HL-60/S4 (cell line): ENCODE measurements around the gene HTR7.
"Not testable (repeated sequence)": the region's sequence is repeated elsewhere in the genome, so short reads cannot be mapped to it uniquely, and the experiment has no call there.

Source experiments
- in situ Hi-C: fragments of 300-500 bp; cut with MboI; formaldehyde crosslinking; loops from 2 replicates; pipeline ENCODE4 v1.14.3; 2022; ENCODE audit warnings: low sequenced_read_pairs

Gene HTR7

DNA sequence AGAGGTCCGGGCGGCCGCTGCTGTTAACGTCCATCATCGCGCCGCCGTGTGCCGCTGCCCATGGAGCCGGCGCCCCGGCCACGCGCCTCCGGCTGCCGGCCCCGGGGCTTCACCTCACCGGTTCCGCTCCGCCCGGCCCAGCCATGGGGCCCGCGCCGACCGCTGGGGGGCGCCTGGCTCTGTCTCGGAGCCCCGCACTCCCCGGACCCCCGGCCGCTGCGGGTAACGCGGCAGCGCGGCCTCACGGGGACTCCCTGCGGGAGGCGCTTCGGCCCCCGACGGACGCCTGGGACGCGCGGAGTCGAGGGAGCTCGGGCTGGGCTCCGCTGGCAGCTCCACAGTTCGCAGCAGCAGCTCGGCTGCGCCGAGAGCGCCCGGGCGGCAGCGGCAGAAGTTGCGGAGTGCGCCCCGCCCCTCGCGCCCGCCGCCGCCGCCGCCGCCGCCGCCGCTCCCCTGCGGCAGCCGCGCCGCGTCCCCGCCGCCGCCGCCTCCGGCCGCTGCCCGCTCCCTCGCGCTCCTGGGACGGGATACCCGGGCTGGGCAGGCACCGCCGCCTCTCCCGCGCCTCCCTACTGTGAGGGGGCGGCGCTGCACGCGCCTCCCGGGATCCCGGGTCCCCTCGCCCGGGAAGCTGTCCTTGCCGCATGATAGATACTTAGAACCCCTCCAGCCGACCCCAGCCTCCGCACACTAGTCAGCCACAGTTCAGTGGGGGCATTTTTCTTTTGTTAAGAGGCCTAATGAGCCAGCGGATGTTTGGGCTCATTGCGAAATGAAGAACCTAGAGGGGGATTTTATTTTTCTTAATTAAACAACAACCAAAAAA lies at the start of gene HTR7:
Gene HTR7, minus strand, starts transcription at position 405 of the 826 bp plus-strand sequence. Its CDS starts 368 bp downstream, at position 37.
- in situ Hi-C loops: loop anchor here (25.0 kb wide), 1 partner anchor 1071 kb away; no protein-coding TSS in a partner anchor

DNA sequence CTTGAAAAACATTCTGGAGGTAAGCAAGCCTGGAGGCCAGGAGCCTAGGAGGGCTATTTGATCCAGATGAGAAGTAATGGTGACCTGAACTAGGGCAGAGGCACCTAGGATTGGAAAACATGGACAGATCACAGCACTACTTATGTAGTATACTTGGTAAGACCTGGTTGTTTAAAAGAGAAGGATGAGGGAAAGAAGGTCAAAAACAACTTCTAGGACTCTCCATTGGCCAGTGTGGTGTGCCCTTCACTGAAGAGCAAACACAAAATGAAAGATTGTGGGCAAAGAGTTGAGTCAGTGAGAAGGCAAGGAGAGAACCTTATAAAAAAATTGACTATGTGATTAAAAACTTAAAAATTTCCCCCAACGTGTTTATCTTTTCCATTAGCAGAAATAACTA lies 48.8 kb upstream of the HTR7 start:
- in situ Hi-C loops: loop anchor here (25.0 kb wide), 1 partner anchor 331 kb away; no protein-coding TSS in a partner anchor

DNA sequence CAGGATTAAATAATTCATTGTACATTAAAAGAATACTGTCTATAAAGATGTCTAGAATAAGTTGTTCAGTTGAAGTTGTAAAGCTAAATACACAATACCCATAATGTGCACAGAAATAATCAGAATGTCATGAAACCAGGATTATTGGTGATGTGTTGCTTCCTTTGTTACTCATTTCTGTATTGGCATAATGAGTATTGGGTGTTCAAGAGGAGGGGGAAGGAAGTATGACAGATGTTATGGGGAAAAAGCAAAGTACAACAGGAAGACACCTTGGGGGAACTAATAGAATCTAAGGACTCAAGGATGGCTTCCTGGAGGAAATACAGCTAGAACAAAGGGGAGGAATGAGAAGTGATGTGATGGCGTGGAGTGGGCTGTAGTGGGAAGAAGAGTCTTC lies 48.1 kb upstream of the HTR7 start:
- in situ Hi-C loops: loop anchor here (25.0 kb wide), 1 partner anchor 331 kb away; no protein-coding TSS in a partner anchor

DNA sequence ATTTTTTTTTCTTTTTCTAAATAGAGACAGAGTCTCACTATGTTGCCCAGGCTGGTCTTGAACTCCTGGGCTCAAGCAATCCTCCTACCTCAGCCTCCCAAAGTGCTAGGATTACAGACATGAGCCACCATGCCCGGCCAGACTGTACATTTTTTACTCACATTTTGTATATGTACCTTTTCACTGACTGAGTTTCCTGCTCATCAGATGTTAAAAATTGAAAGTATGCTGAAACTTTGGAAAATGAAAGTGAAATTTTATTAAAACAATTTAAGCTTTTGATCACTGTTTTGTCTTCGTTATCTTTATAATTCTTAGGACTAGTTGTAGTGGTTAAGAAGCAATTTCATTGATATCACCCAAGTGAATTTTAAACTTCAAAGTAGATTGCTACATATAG lies 39.1 kb upstream of the HTR7 start:
- in situ Hi-C loops: not testable (repeated sequence)

DNA sequence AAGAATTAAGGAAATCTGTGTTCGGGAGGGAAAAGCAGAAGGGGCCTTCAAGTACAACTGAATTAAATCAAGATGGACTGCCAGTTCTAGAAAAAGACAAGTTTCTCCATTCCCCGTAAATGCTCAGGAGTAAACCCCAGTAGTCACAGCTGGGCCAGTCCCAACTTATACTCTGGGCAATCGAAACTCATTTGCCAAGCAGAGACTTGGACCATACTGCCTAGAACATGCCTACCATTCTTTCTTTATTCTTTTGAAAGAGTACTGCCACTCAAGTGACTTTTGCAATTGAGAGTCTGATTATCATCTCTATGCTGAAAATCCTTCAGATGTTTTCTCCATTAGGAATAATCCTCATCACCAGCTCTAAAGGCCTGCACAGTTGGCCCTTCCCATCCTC lies 35.4 kb upstream of the HTR7 start:
- in situ Hi-C loops: no loop called here

DNA sequence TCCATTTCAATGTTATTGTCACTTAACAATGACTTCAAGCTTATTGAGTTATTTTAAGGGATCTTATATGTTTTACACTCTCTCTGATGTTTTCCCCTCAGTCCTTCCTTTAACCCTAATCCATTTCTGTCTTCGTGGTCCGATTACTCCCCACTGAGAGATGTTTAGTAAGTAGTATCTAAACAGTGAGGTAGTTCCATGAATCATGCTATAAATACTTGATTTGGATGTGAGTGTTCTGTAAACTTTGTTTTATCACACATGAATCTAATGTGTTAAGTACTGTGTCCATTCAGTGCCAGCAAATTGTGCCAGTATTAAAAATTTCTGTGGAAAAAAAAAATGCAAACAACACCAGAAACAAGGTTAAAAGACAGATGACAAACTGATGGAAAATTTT lies 32.5 kb upstream of the HTR7 start:
- in situ Hi-C loops: no loop called here

DNA sequence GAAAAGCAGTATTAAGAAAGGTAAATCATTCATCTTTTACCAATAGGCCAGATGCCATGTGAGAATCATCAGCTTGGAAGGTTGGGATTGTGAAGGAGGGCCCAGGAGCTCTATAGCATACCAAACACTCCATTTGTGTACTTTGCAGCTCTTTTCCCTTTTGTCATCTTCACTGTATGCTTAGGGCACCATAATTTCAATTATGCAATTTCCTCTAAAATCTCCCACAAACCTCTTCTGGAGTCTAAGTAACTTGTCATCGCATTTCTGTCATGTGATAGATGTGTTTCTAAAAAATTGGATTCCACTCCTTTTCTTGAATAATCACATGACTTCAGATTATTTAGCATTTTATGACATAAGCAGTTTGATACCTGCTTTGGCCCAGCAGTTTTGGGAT lies 31.8 kb upstream of the HTR7 start:
- in situ Hi-C loops: no loop called here

DNA sequence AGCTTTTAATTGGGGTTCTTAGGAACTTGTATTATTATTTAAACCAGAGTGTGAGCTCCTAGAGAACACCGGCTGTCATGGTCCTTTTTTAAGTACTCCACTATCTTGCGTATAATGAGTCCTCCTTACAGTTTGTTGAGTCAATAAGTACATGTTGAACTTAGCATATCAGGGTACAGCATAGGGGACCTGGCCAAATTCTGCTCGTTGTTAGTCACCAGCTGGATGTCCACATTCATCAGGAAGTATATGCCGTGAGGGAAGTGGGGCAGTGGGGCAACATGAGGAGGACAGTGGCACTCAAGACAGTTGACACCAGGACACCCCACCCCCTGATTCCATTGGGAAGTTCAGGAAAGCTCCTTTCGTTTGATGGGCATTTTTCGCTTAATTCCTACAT lies 30.5 kb upstream of the HTR7 start:
- in situ Hi-C loops: no loop called here

DNA sequence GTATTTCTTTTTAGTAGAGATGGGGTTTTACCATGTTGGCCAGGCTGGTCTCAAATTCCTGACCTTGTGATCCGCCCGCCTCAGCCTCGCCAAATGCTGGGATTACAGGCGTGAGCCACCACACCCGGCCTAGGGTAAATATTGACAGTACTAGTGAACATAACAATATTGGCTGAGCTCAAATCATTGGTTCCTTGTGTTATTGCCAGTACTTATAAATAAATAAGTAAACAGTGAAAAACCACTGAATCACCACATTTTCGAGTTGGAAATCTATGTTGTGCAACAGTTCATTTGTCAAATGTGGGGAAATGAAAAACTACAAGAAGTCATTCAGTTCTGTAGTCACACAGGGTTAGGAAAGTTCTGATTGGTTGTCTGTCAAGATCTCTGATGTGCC lies 29.7 kb upstream of the HTR7 start:
- in situ Hi-C loops: no loop called here

DNA sequence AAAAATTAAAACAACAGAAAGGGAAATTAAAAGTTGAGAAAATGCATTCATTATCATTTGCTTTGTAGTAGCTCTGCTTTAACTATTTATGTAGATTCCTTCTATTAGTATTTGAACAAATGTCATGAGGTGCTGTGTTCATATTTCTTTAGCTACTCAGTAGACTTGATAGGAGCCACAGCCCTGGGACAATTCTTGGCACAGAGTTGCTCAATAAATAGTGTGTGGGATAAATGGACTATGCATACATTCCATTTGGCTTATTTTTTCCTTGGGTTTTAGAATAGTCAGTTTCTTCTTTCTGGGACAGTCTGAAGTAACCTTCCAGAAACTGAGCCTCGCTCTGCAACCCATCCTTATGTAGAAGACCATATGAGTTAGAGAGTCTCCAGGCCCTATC lies 27.3 kb upstream of the HTR7 start:
- in situ Hi-C loops: no loop called here

DNA sequence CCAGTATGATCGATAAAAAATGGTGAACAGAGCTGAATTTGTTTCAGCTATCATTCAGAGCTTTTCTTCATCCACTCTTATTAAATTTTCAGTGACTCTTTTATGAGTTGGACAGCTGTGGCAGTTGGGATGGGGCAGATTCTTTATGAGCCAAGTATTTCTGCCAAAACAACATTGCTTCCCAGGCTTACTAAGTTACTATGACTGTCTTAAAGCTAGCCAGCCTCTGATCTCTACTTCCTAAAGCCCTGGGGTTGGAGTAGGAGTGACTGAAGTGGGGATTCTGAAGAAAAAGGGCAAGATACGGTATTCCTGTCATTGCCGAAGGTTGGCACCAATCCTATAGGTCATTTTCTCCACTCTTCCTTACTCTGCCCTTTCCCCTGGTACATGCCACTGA lies 26.6 kb upstream of the HTR7 start:
- in situ Hi-C loops: no loop called here

DNA sequence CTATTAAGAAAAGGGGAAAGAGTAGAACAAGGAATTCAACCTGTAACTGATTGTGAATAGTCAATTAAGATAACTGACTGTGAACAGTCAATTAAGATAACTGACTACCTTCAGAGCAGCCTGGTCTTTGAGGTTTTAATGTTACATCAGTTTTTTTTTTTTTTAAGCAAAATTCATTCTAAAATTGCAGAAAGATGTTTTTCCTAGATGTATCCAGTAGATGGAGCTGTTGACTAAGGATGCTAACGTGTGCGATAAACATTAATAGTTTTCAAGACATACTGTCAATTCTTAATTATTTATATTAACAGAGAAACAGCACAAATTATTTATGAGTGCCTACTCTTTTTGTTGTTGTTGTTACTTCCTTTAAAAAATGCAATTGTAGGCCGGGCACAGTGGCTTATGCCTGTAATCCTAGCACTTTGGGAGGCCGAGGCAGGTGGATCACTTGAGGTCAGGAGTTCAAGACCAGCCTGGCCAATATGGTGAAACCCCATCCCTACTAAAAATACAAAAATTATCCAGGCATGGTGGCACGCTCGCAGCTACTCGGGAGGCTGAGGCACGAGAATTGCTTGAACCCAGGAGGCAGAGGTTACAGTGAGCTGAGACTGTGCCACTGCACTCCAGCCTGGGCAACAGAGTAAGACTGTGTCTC lies 22.4 kb upstream of the HTR7 start:
- in situ Hi-C loops: not testable (repeated sequence)

DNA sequence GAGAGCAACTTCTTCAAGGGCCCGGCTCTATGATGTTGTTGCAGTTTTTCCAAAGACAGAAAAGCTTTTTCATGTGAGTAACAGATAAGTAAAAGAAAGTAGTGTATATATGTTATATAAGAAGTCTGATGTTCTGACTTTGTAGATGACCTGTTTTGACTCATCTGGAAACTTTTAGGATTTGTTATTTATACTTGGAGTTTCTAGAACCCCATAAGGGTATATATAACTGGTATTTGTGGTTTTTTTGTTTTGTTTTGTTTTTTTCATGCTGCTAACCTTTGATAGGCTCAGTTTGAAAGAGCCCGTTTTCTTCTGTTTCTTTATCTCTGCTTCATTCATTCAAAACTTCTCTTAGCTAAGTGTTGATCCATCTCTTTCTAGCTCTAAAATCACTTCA lies 21.2 kb upstream of the HTR7 start:
- in situ Hi-C loops: no loop called here

DNA sequence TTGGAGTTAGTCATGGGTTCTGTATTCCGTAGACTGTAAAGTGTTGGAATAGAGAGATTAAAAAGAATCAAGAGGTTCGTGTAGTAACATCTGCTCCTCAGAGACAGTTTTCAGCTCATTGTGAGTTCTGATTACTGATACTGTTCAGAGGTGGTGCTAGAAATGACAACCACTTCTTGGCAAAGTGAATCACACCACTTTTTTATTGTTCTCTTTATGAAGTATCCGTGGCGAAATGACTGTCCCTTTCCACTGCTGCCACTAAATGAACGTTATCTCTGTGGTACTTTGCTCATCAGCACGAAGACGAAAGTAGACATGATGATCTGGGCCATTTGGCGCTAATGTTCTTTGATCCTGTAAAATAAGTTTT lies 14.8 kb upstream of the HTR7 start:
- in situ Hi-C loops: loop anchor here (25.0 kb wide), 1 partner anchor 1085 kb away; no protein-coding TSS in a partner anchor

DNA sequence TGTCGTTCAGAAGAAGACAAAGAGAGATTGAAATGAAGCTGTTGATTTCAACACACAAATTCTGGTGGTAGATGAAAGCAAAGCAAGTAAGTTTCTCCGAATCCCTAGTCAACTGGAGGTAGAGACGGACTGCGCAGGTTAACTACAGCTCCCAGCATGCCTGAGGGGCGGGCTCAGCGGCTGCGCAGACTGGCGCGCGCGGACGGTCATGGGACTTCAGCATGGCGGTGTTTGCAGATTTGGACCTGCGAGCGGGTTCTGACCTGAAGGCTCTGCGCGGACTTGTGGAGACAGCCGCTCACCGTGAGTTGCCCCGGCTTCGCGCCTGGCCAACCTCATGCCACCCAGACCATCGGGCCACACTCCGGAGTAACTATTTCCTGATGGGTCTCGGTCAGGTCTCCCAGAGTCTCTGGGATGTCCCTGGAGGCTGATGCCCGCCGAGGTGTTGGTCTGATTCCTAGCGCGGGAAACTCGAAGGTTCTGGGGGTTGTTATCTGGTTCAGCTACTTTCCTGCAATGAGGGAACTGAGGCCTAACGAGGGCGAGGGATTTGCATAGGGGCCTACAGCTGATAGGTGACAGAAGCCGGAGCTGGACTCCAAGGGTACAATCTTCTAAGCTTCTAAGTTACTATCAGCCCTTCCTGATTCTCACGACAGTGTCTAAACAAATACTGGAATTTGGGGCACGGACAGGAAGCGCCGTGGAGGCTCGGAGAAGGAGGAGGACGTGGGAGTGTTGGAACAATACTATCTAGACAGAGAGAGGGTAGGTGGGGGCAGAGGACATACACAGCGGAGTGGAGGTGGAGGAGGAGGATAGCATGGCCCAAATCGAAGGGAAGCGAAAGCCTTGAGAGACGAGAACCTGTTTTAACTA lies 14.2 kb upstream of the HTR7 start, which contains the start of gene RPP30:
Gene RPP30, plus strand, starts transcription at position 209 of the 882 bp plus-strand sequence. Its CDS starts 13 bp downstream, at position 222.
- in situ Hi-C loops: loop anchor here (25.0 kb wide), 1 partner anchor 1085 kb away; no protein-coding TSS in a partner anchor

DNA sequence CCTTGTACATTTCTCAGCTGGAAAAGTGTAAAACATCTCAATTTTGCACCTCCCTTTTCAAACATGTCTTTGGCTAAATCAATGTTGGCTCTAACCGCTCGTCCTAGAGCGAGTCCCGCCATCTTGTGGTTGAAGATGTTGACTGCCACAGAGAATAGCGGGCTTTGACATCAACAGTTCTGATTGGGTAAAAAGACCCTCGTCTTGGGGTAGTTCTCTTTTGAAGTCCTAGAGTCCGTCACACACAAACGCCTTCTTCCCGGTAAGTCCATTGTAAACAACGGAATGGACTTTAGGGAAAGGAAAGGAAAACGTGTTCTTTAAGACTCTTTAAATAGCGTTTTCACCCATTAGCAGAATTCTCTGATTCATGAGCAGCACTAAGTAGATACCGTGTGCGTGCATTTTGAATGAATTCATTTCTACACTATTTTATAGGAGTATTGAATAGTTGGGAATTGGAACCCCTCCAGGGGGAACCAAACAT lies 13.5 kb upstream of the HTR7 start:
- in situ Hi-C loops: loop anchor here (25.0 kb wide), 1 partner anchor 1084 kb away; no protein-coding TSS in a partner anchor

DNA sequence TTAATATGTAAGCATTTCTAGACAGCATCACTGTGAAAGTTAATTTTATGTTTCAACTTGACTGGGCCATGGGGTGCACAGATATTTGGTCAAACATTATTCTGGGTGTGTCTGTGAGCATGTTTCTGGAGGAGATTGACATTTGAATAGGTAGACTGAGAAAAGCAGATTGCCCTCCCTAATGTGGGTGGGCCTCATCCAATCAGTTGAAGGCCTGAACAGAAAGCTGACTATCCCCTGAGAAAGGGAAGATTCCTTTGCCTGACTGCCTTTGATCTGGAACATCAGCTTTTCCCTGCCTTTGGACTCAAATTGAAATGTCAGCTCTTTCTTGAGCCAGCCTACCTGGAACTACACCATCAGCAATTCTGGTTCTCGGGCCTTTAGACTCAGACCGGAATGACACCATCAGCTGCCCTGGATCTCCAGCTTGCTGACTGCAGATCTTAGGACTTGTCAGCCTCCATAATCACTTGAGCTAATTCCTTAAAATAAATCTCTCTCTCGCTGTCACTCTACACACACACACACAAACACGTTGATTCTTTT lies 8.3 kb upstream of the HTR7 start:
- in situ Hi-C loops: loop anchor here (25.0 kb wide), 1 partner anchor 1079 kb away; no protein-coding TSS in a partner anchor

DNA sequence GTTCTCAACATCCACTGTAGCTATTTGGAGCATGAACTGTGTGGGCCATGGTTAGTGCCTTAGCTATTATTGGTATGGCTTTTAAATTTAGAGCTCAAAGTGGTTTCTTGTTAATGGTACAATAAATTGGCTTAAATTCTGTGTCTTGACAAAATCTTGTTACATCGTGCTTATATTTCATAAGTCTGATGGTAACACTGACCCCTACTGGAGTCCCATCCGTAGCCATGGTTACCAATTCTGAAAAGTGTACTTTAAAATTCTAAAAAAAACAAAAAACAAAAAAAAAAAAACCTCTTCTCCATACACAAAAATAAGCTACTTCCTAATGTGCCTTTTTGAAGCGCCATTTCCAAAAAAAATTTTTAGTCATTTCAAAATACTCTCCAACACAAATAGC lies 7.6 kb upstream of the HTR7 start:
- in situ Hi-C loops: loop anchor here (25.0 kb wide), 1 partner anchor 1078 kb away; no protein-coding TSS in a partner anchor

DNA sequence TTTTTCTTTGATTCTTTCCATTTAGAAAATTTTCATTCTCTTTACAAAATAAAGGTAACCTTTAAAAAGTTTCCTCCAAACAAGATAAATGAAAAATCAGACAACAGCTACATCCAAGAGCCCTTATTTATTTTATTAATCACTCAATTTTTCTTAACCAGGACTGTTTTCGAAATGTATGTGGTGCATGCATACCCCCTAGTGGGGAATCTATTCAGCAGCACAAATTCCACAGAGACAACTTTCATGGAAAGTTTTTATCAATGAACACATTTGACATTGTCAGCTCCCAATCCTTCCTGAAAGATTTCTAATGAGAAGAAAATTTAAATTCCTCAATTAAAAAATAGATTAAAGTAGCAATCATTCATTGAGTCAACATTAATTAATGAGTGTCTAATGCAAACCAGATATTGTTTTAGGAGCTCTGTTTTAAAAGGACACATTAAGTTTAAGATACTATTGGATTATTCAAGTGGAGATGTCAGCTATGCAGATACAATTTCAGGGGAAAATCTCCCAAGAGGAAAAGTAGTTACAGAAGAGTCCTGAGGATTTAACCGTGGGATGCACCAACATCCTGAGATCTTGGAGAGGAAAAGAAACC lies 5.2 kb upstream of the HTR7 start:
- in situ Hi-C loops: loop anchor here (25.0 kb wide), 1 partner anchor 1076 kb away; no protein-coding TSS in a partner anchor

DNA sequence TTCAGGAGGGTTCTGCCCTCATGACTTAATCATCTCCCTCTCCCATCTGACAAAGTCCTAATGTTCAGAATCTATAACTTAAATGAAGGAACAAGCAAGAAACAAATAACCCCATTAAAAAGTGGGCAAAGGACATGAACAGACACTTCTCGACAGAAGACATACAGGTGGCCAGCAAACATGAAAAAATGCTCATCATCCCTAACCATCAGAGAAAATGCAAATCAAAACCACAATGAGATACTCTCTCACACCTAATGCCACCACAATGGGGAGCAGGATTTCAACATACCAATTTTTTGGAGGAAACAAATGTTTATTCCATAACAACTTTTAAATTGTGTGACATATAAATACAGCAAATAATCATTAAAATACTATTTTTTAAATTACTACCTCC lies 3.0 kb upstream of the HTR7 start:
- in situ Hi-C loops: loop anchor here (25.0 kb wide), 1 partner anchor 1073 kb away; no protein-coding TSS in a partner anchor
